SU-DHL-6 (cell line): Measurements from ENCODE around the gene ASB13.

Experiments
- H2AFZ ChIP-seq: fragments of 200-600 bp; sonication (generic); 2 replicates; pipeline ENCODE4 v1.6.1; 2014; ENCODE audit warnings: low read depth, mild to moderate bottlenecking, moderate library complexity, mixed read lengths, antibody characterized with exemption, low read length; ENCODE audit not compliant: severe bottlenecking
- H3F3A ChIP-seq: fragments of 200-600 bp; shearing (Covaris generic); 2 replicates; pipeline ENCODE4 v1.6.0; 2016; ENCODE audit warnings: antibody characterized with exemption, mild to moderate bottlenecking; ENCODE audit not compliant: insufficient read depth
- H3K27ac ChIP-seq: fragments of 200-600 bp; sonication (generic); 2 replicates; pipeline ENCODE4 v1.5.1; 2016; ENCODE audit warnings: low read depth, mild to moderate bottlenecking, low read length, moderate library complexity, mixed read lengths
- H3K27me3 ChIP-seq: fragments of 200-600 bp; sonication (generic), shearing (Covaris generic); 2 replicates; pipeline ENCODE4 v1.6.0; 2014; ENCODE audit warnings: mild to moderate bottlenecking, low read length
- H3K36me3 ChIP-seq: fragments of 200-600 bp; sonication (generic); 2 replicates; pipeline ENCODE4 v1.6.1; 2014; ENCODE audit warnings: mild to moderate bottlenecking, low read length, mixed read lengths
- H3K4me2 ChIP-seq: fragments of 300-600, 200-600 bp; shearing (Covaris generic), sonication (generic); 2 replicates; pipeline ENCODE4 v1.6.0; 2014; ENCODE audit warnings: low read length, low read depth, mild to moderate bottlenecking; ENCODE audit not compliant: poor library complexity, severe bottlenecking
- H3K4me3 ChIP-seq: fragments of 200-600 bp; sonication (generic); 2 replicates; pipeline ENCODE4 v1.5.1; 2014; ENCODE audit warnings: antibody characterized with exemption, low read length, mild to moderate bottlenecking, mixed read lengths; ENCODE audit not compliant: insufficient read depth, poor library complexity, severe bottlenecking
- H3K79me2 ChIP-seq: fragments of 200-600 bp; sonication (generic); 2 replicates; pipeline ENCODE4 v1.6.1; 2014; ENCODE audit warnings: mild to moderate bottlenecking, low read length, moderate library complexity; ENCODE audit not compliant: insufficient read depth
- H3K9ac ChIP-seq: fragments of 200-600 bp; sonication (generic); 2 replicates; pipeline ENCODE4 v1.7.0; 2014; ENCODE audit warnings: mild to moderate bottlenecking, low read length
- H3K9me2 ChIP-seq: fragments of 200-600 bp; sonication (generic); replicated peaks from 2 replicates; pipeline ENCODE4 v1.6.1; 2014; ENCODE audit warnings: low read length; ENCODE audit not compliant: insufficient read depth
- H3K9me3 ChIP-seq: fragments of 200-600 bp; sonication (generic); 2 replicates; pipeline ENCODE4 v1.6.1; 2014; ENCODE audit warnings: low read length, mixed read lengths; ENCODE audit not compliant: insufficient read depth
- H4K20me1 ChIP-seq: fragments of 200-600 bp; sonication (generic); 2 replicates; pipeline ENCODE4 v1.6.1; 2014; ENCODE audit warnings: low read depth, mild to moderate bottlenecking, antibody characterized with exemption, low read length, moderate library complexity, mixed read lengths
- CTCF ChIP-seq: fragments of 200-600 bp; sonication (generic); IDR thresholded peaks from one replicate; pipeline ENCODE4 v1.5.1; 2017; ENCODE audit warnings: antibody characterized with exemption, mild to moderate bottlenecking, low read length, moderate library complexity; ENCODE audit not compliant: insufficient read depth, poor library complexity, severe bottlenecking
- EZH2phosphoT487 ChIP-seq: fragments of 200-600 bp; sonication (generic), shearing (Covaris generic); conservative IDR thresholded peaks from 2 replicates; pipeline ENCODE4 v1.6.1; 2018; ENCODE audit warnings: mild to moderate bottlenecking, antibody characterized with exemption, low read length, moderate library complexity, mixed read lengths

ASB13 gene

GRCh38 chr10:5691786-5692185 is 25.4 kb upstream of the ASB13 start:
- peaks cover 100% of the 10 kb centered on the region for H3K79me2 ChIP-seq
- H3K9me2 ChIP-seq, result no peaks in the 10 kb centered on the region
- H4K20me1 ChIP-seq, result peaks cover 29% of the 10 kb centered on the region
- H3K27me3 ChIP-seq, result no peaks in the 10 kb centered on the region
- peak overlapping the region; percentile 95 for H3K4me2 ChIP-seq
- H3K9ac ChIP-seq, result peak overlapping the region; percentile 95
- peak overlapping the region; percentile 98 for H3K27ac ChIP-seq
- H3K9me3 ChIP-seq, result no peaks in the 10 kb centered on the region
- H2AFZ ChIP-seq, result no peak overlapping the region
- peak overlapping the region; percentile 87 for H3K4me3 ChIP-seq
- peaks cover 14% of the 10 kb centered on the region for H3K36me3 ChIP-seq
- TF ChIP-seq EZH2phosphoT487 (no peak), CTCF (no peak)
- H3F3A ChIP-seq, result peaks cover 69% of the 10 kb centered on the region

GRCh38 chr10:5688587-5688986 is 22.2 kb upstream of the ASB13 start:
- Histone ChIP-seq H3K27ac (peak overlapping the region; percentile 98), H3K36me3 (peaks cover 19% of the 10 kb centered on the region), H3K4me2 (peak overlapping the region; percentile 95), H3K9me2 (no peaks in the 10 kb centered on the region), H3F3A (peaks cover 65% of the 10 kb centered on the region), H3K79me2 (peaks cover 90% of the 10 kb centered on the region), H3K9me3 (no peaks in the 10 kb centered on the region), H4K20me1 (peaks cover 7% of the 10 kb centered on the region), H2AFZ (no peak overlapping the region), H3K4me3 (peak overlapping the region; percentile 87), H3K9ac (peak overlapping the region; percentile 95), H3K27me3 (no peaks in the 10 kb centered on the region)
- TF ChIP-seq EZH2phosphoT487, result no peak
- no peak for TF ChIP-seq CTCF

GRCh38 chr10:5685764-5686240 is 19.4 kb upstream of the ASB13 start:
- Histone ChIP-seq H3F3A (peaks cover 47% of the 10 kb centered on the region), H3K9ac (peak overlapping the region; percentile 95), H3K27ac (peak overlapping the region; percentile 98), H4K20me1 (peaks cover 7% of the 10 kb centered on the region), H3K9me3 (no peaks in the 10 kb centered on the region), H3K9me2 (no peaks in the 10 kb centered on the region), H3K79me2 (peaks cover 62% of the 10 kb centered on the region), H3K4me2 (peak overlapping the region; percentile 95), H3K27me3 (no peaks in the 10 kb centered on the region), H3K4me3 (peak overlapping the region; percentile 87), H2AFZ (no peak overlapping the region), H3K36me3 (peaks cover 19% of the 10 kb centered on the region)
- TF ChIP-seq CTCF (peak; percentile 8), EZH2phosphoT487 (no peak)
